Gastroesophageal sphincter (tissue), 4 donors: ENCODE results near the gene CAPN5. TPM values are rescaled to one million over a fixed set of nuclear protein-coding genes. Genes with fewer than 3 reads are reported as not detected.

Experiments
- ATAC-seq: fragments of 150-250 bp; one replicate; pipeline ENCODE4 v1.9.1; 2016; ENCODE audit warnings: mild to moderate bottlenecking, moderate library complexity
- H3K27ac ChIP-seq, 4 donors: fragments of 200-600 bp; sonication (generic) in 3 of 4; 1 replicate in 3 of 4; 2 replicates in 1 of 4; pipeline ENCODE4 v1.5.1; 2016 to 2019
- H3K27me3 ChIP-seq: fragments of 200-600 bp; sonication (generic); one replicate; pipeline ENCODE4 v1.5.1; 2019
- H3K36me3 ChIP-seq, 2 donors: fragments of 200-600 bp; sonication (generic); one replicate each; pipeline ENCODE4 v1.5.1; 2019; ENCODE audit warnings: control low read depth in 1 of 2
- H3K4me1 ChIP-seq, 3 donors: fragments of 200-600 bp; sonication (generic); 1 replicate in 2 of 3; 2 replicates in 1 of 3; pipeline ENCODE4 v1.5.1; 2016 to 2019; ENCODE audit warnings: control low read depth in 2 of 3
- H3K4me3 ChIP-seq, 2 donors: fragments of 200-600 bp; sonication (generic); one replicate each; pipeline ENCODE4 v1.5.1; 2019; ENCODE audit warnings: mild to moderate bottlenecking in 1 of 2, moderate library complexity in 1 of 2
- H3K9me3 ChIP-seq, 3 donors: fragments of 200-600 bp; sonication (generic); one replicate each; pipeline ENCODE4 v1.5.1; 2017 to 2019; ENCODE audit warnings: control low read depth in 2 of 3
- CTCF ChIP-seq, 4 experiments: fragments of 200-600 bp in 2 of 4; fragments of 450-650 bp in 2 of 4; sonication (generic) in 1 of 4; IDR thresholded peaks; one replicate each; pipeline ENCODE4 v1.5.1; 2017 to 2019; ENCODE audit warnings: antibody characterized with exemption in 4 of 4, mild to moderate bottlenecking in 2 of 4, moderate library complexity in 2 of 4
- POLR2A ChIP-seq, 2 donors: fragments of 450-650 bp; IDR thresholded peaks; one replicate each; pipeline ENCODE4 v1.6.1; 2017; ENCODE audit warnings: antibody characterized with exemption in 2 of 2, mild to moderate bottlenecking in 2 of 2, moderate library complexity in 1 of 2
- WGBS, 2 donors: methylation state at CpG; one replicate each; pipeline ENCODE4 v1.1.5; 2018; ENCODE audit warnings: low coverage in 1 of 2; 5-methylcytosine and 5-hydroxymethylcytosine counted together
- total RNA-seq, 4 donors: library from RNA; depleted of rRNA; stranded (reverse); fragments of >200 nt; gene quantifications; one replicate each; pipeline ENCODE4 v1.1.0, GENCODE V29; 2016

The CAPN5 gene
- total RNA-seq, 4 donors from 2014 or later: 4.1 to 9.4 (median 7.7) TPM

- no peaks in the 10 kb centered on the region for H3K9me3 ChIP-seq
- H3K4me3 ChIP-seq: peak overlapping the region in 1 of 2 donors; percentile 20
- 80 to 88% methylated on average over 1 to 5 of the region's 15 CpGs for WGBS, 2 donors
- H3K4me1 ChIP-seq: no peaks in the 10 kb centered on the region
- no peaks in the 10 kb centered on the region for H3K36me3 ChIP-seq
- TF ChIP-seq POLR2A (IDR thresholded peaks at IDR 0.05) (peak in 1 of 2 donors; percentile 37), CTCF (IDR thresholded peaks at IDR 0.05) (no peak)
- H3K27ac ChIP-seq: peak overlapping the region in 2 of 4 donors; percentile 25 to 37
- peak; percentile 41 for ATAC-seq
- peaks cover 9% of the 10 kb centered on the region for H3K27me3 ChIP-seq
Measured at GRCh38 chr11:77175021-77175842, 108.5 kb downstream of the CAPN5 start.

Other genes with a start within 250 kb of the CAPN5 start
- 10 to 100 TPM in 3 of 4 donors, 1 to 10 TPM in 1; 9.3 to 25.7 (median 14.2) TPM for gene ACER3, start 206.1 kb upstream of the CAPN5 start, total RNA-seq
- under 1 TPM in 1 of 4 donors, not detected in 3; 0.62 TPM for gene B3GNT6, start 32.6 kb upstream of the CAPN5 start, total RNA-seq
- not detected for gene OMP, start 35.9 kb downstream of the CAPN5 start, total RNA-seq
- gene MYO7A, start 61.3 kb downstream of the CAPN5 start, total RNA-seq: 10 to 100 TPM in 2 of 4 donors, 1 to 10 TPM in 2; 4.0 to 11.8 (median 8.7) TPM
- not detected for gene GDPD4, start 234.7 kb downstream of the CAPN5 start, total RNA-seq